Osteoblast (primary cell): ENCODE measurements around the gene BORCS5. TPM values are rescaled to one million over a fixed set of nuclear protein-coding genes. Genes with fewer than 3 reads are reported as not detected.

Source experiments
- DNase-seq: peaks from one replicate; pipeline ENCODE4 v3.0.0; 2011; ENCODE audit warnings: low spot score, mixed read lengths; ENCODE audit not compliant: insufficient read length; ENCODE audit errors: missing footprints
- H2AFZ ChIP-seq: 2 replicates; pipeline ENCODE4 v1.6.0; 2011; ENCODE audit warnings: mild to moderate bottlenecking, low read length
- H3K27ac ChIP-seq: 2 replicates; pipeline ENCODE4 v1.5.1; 2011; ENCODE audit warnings: mild to moderate bottlenecking, low read depth, low read length, moderate library complexity
- H3K27me3 ChIP-seq: 2 replicates; pipeline ENCODE4 v1.6.0; 2012; ENCODE audit warnings: mild to moderate bottlenecking, control low read depth, inconsistent platforms, low read length, moderate library complexity; ENCODE audit not compliant: insufficient read depth
- H3K36me3 ChIP-seq: 2 replicates; pipeline ENCODE4 v1.5.1; 2011; ENCODE audit warnings: mild to moderate bottlenecking, low read length, control low read depth, moderate library complexity; ENCODE audit not compliant: insufficient read depth
- H3K4me1 ChIP-seq: 2 replicates; pipeline ENCODE4 v1.5.1; 2011; ENCODE audit warnings: mild to moderate bottlenecking, low read length, control low read depth, moderate library complexity; ENCODE audit not compliant: insufficient read depth
- H3K4me2 ChIP-seq: 2 replicates; pipeline ENCODE4 v1.6.0; 2011; ENCODE audit warnings: mild to moderate bottlenecking, low read length; ENCODE audit not compliant: insufficient read depth
- H3K4me3 ChIP-seq: fragments of 200-600 bp; sonication (generic); 3 replicates; pipeline ENCODE4 v1.5.1; 2012; ENCODE audit warnings: mild to moderate bottlenecking, low read length, inconsistent platforms; ENCODE audit not compliant: insufficient read depth
- H3K79me2 ChIP-seq: 2 replicates; pipeline ENCODE4 v1.6.0; 2012; ENCODE audit warnings: mild to moderate bottlenecking, low read length, control low read depth, inconsistent platforms; ENCODE audit not compliant: insufficient read depth
- H3K9me3 ChIP-seq: 2 replicates; pipeline ENCODE4 v1.5.1; 2011; ENCODE audit warnings: low read depth, low read length, control low read depth
- H4K20me1 ChIP-seq: 2 replicates; pipeline ENCODE4 v1.6.0; 2012; ENCODE audit warnings: mild to moderate bottlenecking, low read length, control low read depth; ENCODE audit not compliant: insufficient read depth
- total RNA-seq: library from RNA; depleted of rRNA; stranded (reverse); fragments of >200 nt; gene quantifications from 2 replicates; pipeline ENCODE4 v1.2.3, GENCODE V29; 2012
- TF ChIP-seq, protein P1 (sequence below): IDR thresholded peaks from 2 replicates; pipeline ENCODE4 v1.5.1; 2011; ENCODE audit warnings: mild to moderate bottlenecking, low read depth, low read length, moderate library complexity; ENCODE audit errors: extremely low read depth

Gene BORCS5
- total RNA-seq, 1 donor, result 14.8 TPM

DNA sequence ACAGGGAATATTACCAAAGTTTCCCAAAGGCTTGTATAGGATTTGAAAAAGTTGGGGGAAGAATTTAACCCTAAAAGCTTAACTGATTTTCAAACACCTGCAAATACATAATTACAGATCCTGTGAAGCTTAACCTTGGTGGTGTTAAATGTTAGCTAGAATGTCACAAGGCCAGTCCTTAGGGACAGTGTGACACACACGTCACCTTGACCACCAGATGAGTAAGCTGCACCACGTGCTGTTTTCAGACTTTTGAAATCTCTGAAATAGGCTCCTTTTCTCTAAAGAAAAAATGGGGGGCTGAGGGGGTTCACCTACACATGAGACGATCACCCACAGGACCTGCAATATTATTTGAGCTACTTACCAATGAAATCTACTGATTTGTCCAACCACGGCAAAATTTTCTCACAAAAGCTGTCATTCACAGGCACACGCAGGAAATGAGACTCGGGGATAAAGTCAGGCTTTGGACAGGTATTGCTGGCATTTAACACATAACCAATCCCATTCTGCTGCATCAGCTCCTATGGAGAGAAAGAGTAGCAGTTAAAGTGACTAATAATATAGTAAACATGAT, 129.9 kb downstream of the BORCS5 start:
- Histone ChIP-seq H3K4me2 (no peak overlapping the region), H4K20me1 (no peaks in the 10 kb centered on the region), H2AFZ (no peak overlapping the region), H3K4me1 (no peaks in the 10 kb centered on the region), H3K4me3 (no peak overlapping the region), H3K27ac (no peak overlapping the region), H3K9me3 (no peaks in the 10 kb centered on the region), H3K79me2 (no peaks in the 10 kb centered on the region), H3K27me3 (no peaks in the 10 kb centered on the region), H3K36me3 (no peaks in the 10 kb centered on the region)
- no peak for DNase-seq
- TF ChIP-seq, protein P1, sequence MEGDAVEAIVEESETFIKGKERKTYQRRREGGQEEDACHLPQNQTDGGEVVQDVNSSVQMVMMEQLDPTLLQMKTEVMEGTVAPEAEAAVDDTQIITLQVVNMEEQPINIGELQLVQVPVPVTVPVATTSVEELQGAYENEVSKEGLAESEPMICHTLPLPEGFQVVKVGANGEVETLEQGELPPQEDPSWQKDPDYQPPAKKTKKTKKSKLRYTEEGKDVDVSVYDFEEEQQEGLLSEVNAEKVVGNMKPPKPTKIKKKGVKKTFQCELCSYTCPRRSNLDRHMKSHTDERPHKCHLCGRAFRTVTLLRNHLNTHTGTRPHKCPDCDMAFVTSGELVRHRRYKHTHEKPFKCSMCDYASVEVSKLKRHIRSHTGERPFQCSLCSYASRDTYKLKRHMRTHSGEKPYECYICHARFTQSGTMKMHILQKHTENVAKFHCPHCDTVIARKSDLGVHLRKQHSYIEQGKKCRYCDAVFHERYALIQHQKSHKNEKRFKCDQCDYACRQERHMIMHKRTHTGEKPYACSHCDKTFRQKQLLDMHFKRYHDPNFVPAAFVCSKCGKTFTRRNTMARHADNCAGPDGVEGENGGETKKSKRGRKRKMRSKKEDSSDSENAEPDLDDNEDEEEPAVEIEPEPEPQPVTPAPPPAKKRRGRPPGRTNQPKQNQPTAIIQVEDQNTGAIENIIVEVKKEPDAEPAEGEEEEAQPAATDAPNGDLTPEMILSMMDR, result no peak

DNA sequence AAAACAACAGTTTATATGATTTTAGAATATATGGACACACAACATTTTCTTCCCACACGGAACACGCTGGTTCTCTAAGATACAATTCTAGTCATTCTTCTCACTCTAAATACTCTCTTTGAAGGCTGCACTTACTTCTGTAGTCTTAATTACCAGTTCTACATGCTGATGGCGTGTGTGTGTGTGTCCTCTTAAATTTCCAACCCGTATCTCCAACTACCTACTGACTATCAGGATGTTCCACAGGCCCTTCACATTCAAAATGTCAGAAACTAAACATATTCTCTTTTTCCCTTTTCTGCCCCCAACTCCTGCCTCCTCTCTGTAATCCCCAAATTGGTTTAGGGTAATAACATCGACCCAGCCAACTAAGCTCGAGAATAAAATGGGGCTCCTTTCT, 130.6 kb downstream of the BORCS5 start:
- Histone ChIP-seq H3K9me3 (no peaks in the 10 kb centered on the region), H4K20me1 (no peaks in the 10 kb centered on the region), H3K4me3 (no peak overlapping the region), H3K79me2 (no peaks in the 10 kb centered on the region), H3K4me2 (no peak overlapping the region), H3K27ac (no peak overlapping the region), H2AFZ (no peak overlapping the region), H3K27me3 (no peaks in the 10 kb centered on the region), H3K36me3 (no peaks in the 10 kb centered on the region), H3K4me1 (no peaks in the 10 kb centered on the region)
- TF ChIP-seq, protein P1, result no peak
- DNase-seq, result no peak

DNA sequence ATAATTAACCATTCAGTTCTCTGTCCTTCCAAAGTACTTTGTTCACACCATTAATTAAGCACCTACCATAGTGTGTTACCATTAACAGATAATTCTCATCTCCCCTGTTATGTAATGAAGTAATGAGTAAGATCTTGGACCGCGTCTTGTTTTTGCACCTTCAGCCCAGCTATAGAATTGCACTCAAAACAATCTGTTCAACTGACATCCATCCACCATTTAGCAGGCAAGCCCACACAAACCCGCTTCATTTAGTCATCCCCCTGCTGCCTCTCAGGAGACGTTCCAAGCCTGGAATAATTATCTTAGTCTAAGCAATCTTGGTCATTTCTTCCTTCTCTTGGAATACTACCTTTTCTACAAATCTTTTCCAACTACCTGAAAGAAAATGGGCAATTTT, 131.4 kb downstream of the BORCS5 start:
- H3K36me3 ChIP-seq, result no peaks in the 10 kb centered on the region
- no peak overlapping the region for H3K27ac ChIP-seq
- TF ChIP-seq, protein P1, result no peak
- H3K4me2 ChIP-seq, result no peak overlapping the region
- H3K4me1 ChIP-seq, result no peaks in the 10 kb centered on the region
- H3K79me2 ChIP-seq, result no peaks in the 10 kb centered on the region
- H4K20me1 ChIP-seq, result no peaks in the 10 kb centered on the region
- no peak overlapping the region for H2AFZ ChIP-seq
- DNase-seq, result no peak
- H3K9me3 ChIP-seq, result no peaks in the 10 kb centered on the region
- no peaks in the 10 kb centered on the region for H3K27me3 ChIP-seq
- H3K4me3 ChIP-seq, result no peak overlapping the region

DNA sequence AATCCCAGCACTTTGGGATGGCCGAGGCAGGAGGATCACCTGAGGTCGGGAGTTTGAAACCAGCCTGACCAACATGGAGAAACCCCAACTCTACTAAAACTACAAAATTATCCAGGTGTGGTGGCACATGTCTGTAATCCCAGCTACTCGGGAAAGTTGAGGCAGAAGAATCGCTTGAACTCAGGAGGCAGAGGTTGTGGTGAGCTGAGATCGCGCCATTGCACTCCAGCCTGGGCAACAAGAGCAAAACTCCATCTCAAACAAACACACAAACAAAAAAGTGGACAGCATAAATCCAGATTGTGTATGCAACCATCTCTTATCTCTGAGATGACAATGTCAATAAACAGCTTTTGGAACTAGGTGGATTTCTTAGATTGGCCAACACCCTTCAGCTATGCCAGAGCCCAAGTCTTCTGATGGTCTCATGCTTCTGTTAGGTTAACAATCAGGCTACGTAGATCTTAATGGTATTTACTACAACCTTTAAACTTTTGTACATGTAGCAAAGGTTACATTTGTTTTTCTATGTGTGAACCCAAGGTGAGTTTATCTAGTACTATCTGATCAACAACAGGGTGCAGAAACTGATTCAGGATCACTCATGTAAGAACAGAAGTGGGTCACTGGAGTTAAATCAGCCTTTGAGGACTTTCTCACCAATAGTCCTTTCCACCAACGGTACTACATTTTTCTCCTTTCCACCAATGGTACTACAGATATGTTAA, 132.1 kb downstream of the BORCS5 start:
- Histone ChIP-seq H3K4me1 (no peaks in the 10 kb centered on the region), H3K27ac (no peak overlapping the region), H3K79me2 (no peaks in the 10 kb centered on the region), H2AFZ (no peak overlapping the region), H3K27me3 (no peaks in the 10 kb centered on the region), H3K9me3 (no peaks in the 10 kb centered on the region), H3K36me3 (no peaks in the 10 kb centered on the region), H3K4me2 (no peak overlapping the region), H4K20me1 (no peaks in the 10 kb centered on the region), H3K4me3 (no peak overlapping the region)
- TF ChIP-seq, protein P1, result no peak
- no peak for DNase-seq
